Measurements from ENCODE around the gene EEFSEC. TPM values are rescaled to one million over a fixed set of nuclear protein-coding genes. Genes with fewer than 3 reads are reported as not detected.

EEFSEC gene
- total and polyA plus RNA-seq, 2 of the 8 experiments (the other 6 are each of a cell fraction or from before 2014, with no cell fraction given): 13.1 to 19.8 TPM

- TF ChIP-seq CTCF (IDR thresholded peaks at IDR 0.05; ENCODE audit: control extremely low read depth in 1 of 3, insufficient read depth in 1 of 3, low read depth in 1 of 3, low read length in 3 of 3) (no peak), GTF2F1 (IDR thresholded peaks at IDR 0.05; ENCODE audit: borderline replicate concordance, low read depth, low read length) (no peak), TCF12 (IDR thresholded peaks at IDR 0.05; ENCODE audit: low read depth, low read length) (no peak), KDM1A (IDR thresholded peaks at IDR 0.05; ENCODE audit: borderline replicate concordance, low read length) (no peak)
These were observed 180.9 kb downstream of the EEFSEC start (continued) for GRCh38 chr3:128334086-128334645.
